ENCODE measurements around the gene SKAP1.

Gene SKAP1

GRCh38 chr17:48432820-48433775, 3.1 kb upstream of the SKAP1 start:
- no peak overlapping the region for H3K27ac ChIP-seq (replicated peaks)
- TF ChIP-seq GABPA (IDR thresholded peaks at IDR 0.05; ENCODE audit: low read depth) (no peak), CTCF (IDR thresholded peaks at IDR 0.05; ENCODE audit: insufficient read depth, low read length) (no peak), SPI1 (IDR thresholded peaks at IDR 0.05; ENCODE audit: borderline replicate concordance, low read depth) (no peak), POLR2AphosphoS5 (IDR thresholded peaks at IDR 0.05; ENCODE audit: low read depth) (no peak)
- TF ChIP-seq, protein P1, sequence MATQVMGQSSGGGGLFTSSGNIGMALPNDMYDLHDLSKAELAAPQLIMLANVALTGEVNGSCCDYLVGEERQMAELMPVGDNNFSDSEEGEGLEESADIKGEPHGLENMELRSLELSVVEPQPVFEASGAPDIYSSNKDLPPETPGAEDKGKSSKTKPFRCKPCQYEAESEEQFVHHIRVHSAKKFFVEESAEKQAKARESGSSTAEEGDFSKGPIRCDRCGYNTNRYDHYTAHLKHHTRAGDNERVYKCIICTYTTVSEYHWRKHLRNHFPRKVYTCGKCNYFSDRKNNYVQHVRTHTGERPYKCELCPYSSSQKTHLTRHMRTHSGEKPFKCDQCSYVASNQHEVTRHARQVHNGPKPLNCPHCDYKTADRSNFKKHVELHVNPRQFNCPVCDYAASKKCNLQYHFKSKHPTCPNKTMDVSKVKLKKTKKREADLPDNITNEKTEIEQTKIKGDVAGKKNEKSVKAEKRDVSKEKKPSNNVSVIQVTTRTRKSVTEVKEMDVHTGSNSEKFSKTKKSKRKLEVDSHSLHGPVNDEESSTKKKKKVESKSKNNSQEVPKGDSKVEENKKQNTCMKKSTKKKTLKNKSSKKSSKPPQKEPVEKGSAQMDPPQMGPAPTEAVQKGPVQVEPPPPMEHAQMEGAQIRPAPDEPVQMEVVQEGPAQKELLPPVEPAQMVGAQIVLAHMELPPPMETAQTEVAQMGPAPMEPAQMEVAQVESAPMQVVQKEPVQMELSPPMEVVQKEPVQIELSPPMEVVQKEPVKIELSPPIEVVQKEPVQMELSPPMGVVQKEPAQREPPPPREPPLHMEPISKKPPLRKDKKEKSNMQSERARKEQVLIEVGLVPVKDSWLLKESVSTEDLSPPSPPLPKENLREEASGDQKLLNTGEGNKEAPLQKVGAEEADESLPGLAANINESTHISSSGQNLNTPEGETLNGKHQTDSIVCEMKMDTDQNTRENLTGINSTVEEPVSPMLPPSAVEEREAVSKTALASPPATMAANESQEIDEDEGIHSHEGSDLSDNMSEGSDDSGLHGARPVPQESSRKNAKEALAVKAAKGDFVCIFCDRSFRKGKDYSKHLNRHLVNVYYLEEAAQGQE (IDR thresholded peaks at IDR 0.05; ENCODE audit: insufficient replicate concordance, low read depth) = no peak
- no peak overlapping the region for H3K4me3 ChIP-seq (replicated peaks; ENCODE audit: insufficient read depth, low read length)
- DNase-seq (ENCODE audit: low read depth in 1 of 2, low spot score in 1 of 2) = no peak
- H3K27me3 ChIP-seq (ENCODE audit: insufficient read depth, poor library complexity, severe bottlenecking) = peaks cover 43% of the 10 kb centered on the region

- DNase-seq (ENCODE audit: low read depth in 1 of 2, low spot score in 1 of 2) = no peak
- no peak overlapping the region for H3K27ac ChIP-seq (replicated peaks)
- H3K27me3 ChIP-seq (ENCODE audit: insufficient read depth, poor library complexity, severe bottlenecking) = peaks cover 45% of the 10 kb centered on the region
- TF ChIP-seq CTCF (IDR thresholded peaks at IDR 0.05; ENCODE audit: insufficient read depth, low read length) (no peak), POLR2AphosphoS5 (IDR thresholded peaks at IDR 0.05; ENCODE audit: low read depth) (no peak), GABPA (IDR thresholded peaks at IDR 0.05; ENCODE audit: low read depth) (no peak), SPI1 (IDR thresholded peaks at IDR 0.05; ENCODE audit: borderline replicate concordance, low read depth) (no peak)
- TF ChIP-seq, protein P1 (IDR thresholded peaks at IDR 0.05; ENCODE audit: insufficient replicate concordance, low read depth) = no peak
- H3K4me3 ChIP-seq (replicated peaks; ENCODE audit: insufficient read depth, low read length) = no peak overlapping the region
These were observed 858 bp downstream of the SKAP1 start for GRCh38 chr17:48429156-48429555.

GRCh38 chr17:48427598-48427997, 2.4 kb downstream of the SKAP1 start:
- Histone ChIP-seq H3K27me3 (ENCODE audit: insufficient read depth, poor library complexity, severe bottlenecking) (peaks cover 39% of the 10 kb centered on the region), H3K27ac (replicated peaks) (no peak overlapping the region), H3K4me3 (replicated peaks; ENCODE audit: insufficient read depth, low read length) (no peak overlapping the region)
- no peak for DNase-seq (ENCODE audit: low read depth in 1 of 2, low spot score in 1 of 2)
- TF ChIP-seq GABPA (IDR thresholded peaks at IDR 0.05; ENCODE audit: low read depth) (no peak), POLR2AphosphoS5 (IDR thresholded peaks at IDR 0.05; ENCODE audit: low read depth) (no peak), CTCF (IDR thresholded peaks at IDR 0.05; ENCODE audit: insufficient read depth, low read length) (no peak), SPI1 (IDR thresholded peaks at IDR 0.05; ENCODE audit: borderline replicate concordance, low read depth) (no peak)
- TF ChIP-seq, protein P1 (IDR thresholded peaks at IDR 0.05; ENCODE audit: insufficient replicate concordance, low read depth) = no peak

Data from HL-60 (cell line).